ENCODE data around the gene MCM3AP.

The MCM3AP gene

DNA sequence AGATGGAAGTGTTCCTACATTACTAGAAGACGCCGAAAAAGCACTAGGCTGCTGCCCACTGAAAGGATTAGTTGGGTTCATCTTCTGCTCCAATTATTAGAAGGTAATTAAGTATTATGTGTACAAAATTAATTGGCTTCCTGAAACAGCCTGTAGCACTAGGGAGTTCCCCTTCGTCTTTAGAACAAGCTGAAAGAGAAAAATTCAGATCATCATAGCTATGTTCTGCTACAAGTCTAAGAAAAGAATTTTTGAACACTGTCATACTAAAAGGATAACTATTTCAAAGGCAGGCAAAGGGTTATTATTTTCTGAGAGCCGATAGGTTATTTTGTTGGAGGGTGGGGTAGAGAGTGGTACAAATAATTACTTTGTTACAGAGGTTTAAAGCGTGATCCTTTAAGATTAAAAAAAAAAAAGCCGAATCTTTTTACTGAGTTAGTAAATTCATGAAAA is at the start of gene MCM3AP:
MCM3AP (minus strand) TSS at position 406 of the 456 bp plus-strand sequence; CDS start at position 81, 325 bp downstream.
- DNase-seq: no peak

DNA sequence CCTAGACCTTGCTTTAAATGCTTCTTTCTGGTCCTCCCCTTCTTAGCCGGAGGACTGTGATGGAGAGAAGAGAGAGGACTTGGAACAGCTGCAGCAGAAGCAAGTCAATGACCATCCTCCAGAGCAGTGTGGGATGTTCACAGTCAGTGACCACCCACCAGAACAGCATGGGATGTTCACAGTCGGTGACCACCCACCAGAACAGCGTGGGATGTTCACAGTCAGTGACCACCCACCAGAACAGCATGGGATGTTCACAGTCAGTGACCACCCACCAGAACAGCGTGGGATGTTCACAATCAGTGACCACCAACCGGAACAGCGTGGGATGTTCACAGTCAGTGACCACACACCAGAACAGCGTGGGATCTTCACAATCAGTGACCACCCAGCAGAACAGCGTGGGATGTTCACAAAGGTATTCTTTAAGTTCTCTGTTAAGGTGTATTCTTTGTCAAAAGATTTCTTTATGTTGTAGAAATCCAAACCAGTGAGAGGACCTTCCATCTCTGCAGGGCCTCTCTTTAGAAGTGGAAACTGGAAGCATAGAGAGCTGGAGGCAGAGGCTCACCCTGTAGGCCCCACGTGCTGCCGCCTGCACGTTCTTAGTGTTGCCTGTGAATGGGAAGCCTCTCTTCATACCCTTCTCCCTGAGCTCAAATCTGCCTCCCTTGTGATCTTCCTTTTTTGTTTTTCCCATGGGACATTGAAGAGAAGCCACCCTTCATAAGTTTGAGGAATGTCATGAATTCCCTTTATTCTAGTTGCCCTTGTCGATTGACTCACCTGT is 49.1 kb upstream of the MCM3AP start:
- DNase-seq: no peak

DNA sequence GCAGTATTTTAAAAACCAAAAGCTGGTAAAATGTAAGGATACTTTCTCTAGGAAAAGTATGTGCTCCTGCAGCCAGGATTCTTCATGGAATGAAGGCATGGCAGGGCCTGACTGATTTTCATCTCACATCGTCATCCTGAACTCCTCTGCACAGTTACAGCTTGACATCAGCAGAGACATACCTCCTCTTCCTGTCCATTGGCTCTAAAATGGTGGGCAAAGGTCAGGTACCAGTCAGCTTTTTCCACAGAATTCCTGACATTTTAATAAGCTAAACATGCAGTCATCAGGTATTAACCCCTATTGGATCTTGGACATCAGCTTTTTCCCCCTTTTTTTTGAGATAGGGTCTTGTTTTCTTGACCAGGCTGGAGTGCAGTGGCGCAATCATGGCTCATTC is 44.4 kb upstream of the MCM3AP start:
- DNase-seq: no peak

GRCh38 chr21:46328151-46328550 is 42.7 kb upstream of the MCM3AP start:
- no peak for DNase-seq

DNA sequence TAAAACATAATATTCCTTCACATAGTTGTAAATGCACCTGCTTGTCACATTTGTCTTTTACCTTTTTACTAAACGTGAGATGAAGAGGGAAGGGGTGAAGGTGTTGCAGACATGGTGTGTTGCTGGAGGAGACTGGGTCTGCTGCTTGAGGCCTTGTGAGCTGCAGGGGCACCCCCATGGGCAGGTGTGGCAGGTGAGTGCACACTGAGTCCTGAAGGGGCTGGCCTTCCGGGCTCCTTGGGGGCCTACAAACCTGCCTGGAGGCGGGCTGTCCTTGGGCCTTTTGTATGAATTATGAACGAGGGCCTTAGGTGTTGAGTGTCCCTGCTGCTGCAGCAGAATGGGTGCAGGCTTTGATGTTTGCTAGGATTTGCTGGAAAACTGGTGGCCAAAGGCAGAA is 42.3 kb upstream of the MCM3AP start:
- no peak for DNase-seq

DNA sequence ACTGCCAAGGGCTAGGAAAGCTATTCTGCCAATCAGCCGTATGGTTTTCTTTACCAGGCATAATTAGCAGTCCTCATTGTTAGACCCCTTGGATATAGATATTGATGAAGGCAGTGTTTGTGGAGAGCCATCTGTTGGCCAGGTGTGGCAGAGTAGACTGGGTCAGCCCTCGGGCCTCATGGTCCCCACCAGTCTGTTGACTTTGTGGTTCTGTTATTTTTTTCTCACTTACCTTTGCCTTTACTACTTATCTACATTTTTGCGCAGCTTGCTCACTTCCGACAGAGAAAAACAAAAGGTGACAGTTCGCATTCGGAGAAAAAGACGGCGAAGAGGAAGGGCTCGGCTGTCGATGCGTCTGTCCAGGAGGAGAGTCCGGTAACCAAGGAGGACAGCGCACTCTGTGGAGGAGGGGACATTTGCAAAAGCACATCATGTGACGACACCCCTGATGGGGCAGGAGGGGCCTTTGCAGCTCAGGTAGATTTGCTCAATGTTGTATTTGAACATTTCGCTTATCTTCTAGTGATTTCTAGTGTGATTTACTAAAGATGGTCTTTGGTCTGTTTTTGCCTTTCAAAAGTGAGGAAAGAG is 40.8 kb upstream of the MCM3AP start:
- no peak for DNase-seq

DNA sequence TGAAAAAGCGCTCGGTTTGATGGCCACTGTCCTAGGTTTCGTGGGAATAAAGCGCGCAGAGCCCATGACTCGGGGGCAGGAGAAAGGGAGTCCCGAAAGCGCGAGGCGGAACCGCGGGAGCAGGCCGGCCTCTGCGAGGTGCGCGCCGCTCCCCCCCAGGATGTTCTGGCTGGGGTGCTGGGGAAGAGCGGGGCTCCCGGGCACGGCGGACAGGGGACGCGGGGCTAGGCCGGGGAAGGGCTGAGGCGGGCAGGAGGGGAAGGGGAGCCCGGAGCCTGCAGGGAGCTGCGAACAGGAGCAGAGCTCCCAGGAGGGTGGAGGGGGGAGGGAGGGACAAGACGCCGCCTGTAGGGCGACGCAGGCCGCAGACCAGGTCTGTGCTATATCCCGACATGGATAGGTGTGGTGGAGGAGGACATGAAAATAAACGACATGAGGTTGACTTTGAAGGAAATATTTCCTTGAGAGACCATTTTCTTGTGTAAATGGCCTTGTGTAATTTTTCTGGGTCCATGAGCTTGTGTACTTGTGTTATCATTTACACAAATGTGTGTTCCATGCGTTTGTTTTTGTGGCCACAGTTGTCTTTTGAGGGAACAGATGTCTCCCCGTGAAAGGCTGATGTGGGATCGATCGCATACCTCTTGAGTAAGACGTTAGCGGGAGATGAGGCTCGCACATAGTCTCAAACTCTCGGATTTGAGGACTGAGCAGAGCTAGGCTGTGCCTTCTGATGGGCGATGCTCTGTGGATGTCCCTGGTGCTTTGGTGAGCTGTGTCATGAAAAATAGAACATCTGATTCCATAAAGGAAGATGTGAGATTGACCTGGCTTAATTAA is 39.9 kb upstream of the MCM3AP start:
- peak in 1 of 2 donors; percentile 34 for DNase-seq

DNA sequence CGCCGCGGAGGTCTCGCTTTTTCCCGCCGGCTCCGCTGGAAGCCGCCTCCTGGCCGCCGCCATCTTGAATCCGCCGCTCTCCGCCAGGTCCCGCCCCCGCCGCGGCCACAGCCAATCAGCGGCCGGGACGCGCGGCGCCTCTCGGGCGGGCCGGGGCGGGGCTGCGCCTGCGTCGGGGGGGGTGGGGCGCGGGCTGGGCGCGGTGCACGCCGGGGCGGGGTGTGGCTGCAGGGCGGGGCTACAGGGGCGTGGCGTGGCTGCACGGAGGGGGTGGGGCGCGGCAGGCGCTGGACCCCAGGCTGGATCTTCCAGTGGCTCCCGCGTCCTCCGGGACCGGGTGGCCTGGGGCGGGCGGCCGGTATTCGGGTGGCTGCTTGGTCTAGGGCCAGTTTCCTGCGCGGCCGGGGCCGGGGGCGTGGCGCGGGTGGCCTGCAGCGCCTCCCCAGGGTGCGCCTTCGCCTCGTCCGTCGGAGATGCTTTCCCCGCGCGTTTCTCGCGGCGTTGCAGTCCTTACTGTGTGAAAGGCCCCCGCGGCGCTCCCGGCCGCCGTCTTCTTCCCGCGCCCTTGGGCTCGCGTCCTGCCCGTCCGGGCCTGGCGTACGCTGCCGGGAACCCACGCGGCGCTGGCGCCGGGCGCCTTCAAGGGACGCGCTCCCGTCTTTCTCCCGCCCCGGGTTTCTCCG is 39.1 kb upstream of the MCM3AP start:
- peak; percentile 80 to 88 for DNase-seq

DNA sequence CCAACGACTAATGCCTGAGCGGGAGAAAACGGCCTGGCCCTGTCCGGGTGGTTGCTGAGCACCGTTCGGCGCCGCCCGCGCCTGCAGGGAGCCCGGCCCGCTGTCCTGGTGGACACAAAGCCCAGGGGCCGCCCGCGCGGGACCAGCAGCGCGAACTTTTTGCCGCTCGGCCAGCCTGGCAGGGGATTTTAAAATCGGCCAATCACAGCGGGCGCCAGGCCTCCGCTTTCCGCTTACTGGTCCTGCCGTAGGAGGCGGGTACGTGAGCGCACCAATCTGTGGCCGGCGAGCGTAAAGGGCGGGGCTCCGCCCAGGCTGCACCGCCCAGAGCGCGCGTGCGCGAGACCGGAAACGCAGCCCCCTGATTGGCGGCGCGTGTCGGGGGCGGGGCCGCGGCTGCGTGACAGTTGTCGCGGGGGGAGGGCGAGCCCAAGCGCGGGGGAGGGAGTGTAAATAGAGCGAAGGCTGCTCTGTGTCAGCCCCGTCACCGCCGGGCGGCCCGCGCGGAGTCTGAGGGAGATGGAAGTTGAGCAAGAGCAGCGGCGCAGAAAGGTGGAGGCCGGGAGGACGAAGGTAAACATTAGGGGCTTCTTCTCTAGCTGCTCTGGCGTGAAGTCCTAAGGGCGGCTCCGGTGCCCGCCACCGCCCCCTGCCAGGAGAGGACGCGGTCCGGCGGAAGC is 38.4 kb upstream of the MCM3AP start, which contains the start of the genes C21orf58 and PCNT:
C21orf58 (minus strand) TSS at position 161 of the 680 bp plus-strand sequence. CDS start 1,132 bp downstream, outside the sequence.
PCNT (plus strand) TSS at position 447 of the 680 bp plus-strand sequence; CDS start at position 520, 73 bp downstream.
- DNase-seq: peak; percentile 93 to 97

- DNase-seq: no peak
Observed at GRCh38 chr21:46323227-46323709, 37.9 kb upstream of the MCM3AP start.

DNA sequence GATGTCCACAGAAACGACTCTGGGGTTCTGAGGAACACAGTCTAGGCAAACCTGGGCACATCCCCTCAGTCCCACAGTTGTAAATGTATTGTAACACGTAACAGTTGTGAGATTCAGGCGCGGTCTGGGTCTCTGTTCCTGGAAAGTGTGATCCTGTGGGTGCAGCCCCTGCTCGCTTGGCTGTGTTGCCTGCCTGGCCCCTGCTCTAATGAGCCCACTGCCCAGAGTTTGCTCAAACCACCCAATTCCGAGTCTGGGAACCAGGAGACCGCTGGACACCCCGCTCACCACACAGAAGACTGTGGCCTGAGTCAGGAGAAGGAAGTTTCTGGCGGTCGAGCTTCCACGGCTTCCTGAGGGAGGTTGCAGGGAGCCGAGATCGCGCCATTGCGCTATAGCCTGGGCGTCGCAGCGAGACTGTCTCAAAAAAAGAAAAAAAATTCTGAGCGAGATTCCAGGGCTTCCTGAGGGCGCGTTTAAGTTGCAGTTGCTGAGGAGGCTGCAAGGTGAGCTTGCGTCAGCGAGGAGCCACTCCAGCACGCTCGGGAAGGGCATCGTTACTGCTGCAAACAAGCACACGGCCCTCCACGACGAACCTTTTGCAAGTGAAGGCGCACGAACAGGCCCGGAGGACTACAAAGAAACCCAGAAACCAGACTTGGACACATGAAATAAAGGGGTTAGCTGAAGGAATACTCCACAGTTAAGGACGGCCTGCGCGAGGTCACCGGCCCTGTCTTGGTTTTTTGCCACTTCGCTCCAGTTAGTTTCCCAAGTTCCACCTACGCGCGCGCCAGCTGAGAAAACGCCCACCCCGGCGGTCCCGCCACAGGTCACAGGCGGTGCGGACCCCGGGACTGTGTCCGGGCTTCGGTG is 37.2 kb upstream of the MCM3AP start:
- no peak for DNase-seq

GRCh38 chr21:46320331-46320801 is 35.0 kb upstream of the MCM3AP start:
- DNase-seq: no peak

DNA sequence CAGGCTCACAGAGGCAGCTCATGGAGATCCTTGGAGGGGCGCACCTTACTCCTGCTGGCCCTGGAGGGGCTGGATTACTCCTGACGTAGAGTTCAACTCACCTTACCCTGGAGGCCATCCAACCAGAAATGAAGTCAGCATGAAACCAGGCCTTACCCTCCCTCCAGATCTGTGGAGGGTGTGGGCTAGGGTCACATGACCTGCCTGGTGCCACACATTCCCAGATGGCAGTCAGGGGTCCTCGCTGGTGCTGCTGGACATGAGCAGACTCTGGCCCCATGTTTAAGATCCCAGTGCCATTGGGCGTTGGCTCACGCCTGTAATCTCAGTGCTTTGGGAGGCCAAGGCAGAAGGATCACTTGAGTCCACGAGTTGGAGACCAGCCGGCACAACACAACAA is 33.8 kb upstream of the MCM3AP start:
- no peak for DNase-seq

DNA sequence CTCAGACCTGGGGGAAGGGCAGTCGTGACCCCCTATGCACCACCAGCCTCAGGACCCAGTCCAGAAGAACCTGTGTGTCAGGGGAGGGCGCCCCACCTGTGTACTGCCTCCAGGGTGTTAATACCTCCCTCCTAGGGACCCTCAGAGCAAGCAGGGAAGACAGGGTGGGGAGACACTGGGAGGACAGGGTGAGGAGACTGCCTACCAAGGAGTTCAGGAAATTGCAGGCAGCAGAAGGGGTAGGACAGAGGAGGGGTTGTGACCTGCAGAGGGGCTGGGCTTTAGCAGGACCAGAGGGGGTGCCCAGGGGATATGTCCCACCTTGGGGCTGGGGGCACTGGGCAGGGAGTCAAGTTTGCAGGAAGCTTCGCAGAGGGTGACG is 33.0 kb upstream of the MCM3AP start:
- no peak for DNase-seq

GRCh38 chr21:46317710-46318463 is 32.5 kb upstream of the MCM3AP start:
- DNase-seq: no peak

DNA sequence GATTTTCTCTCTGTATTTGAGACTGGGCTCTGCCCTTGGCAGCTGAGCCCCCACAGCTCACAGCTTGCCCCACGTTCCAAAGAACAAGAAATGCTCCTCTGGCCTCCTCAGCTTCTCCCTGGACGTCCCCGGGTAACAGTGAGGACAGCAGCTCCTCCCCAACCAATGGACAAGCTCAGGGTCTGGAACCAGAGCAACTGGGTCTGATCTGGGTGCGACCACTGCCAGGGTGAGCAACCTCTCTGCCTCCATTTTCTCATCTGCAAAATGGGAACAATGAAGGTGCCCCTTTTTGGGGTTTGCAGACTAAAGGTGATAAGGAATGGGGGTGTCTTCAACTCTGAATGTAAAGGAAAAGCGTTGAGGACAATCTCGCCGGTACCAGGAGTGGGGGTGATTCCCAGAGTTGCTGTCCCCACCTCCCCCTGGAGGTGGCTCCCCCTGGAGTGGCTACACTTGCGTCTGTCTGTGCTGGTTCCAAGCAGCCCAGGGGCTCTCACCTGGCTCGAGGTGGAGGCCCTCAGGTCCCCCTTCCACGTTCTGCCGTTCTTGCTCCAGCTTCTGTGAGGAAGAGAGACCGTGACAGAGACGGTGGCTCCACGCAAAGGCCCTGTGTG is 31.4 kb upstream of the MCM3AP start:
- no peak for DNase-seq

- no peak for DNase-seq
Observed at GRCh38 chr21:46314441-46315020, 29.1 kb upstream of the MCM3AP start.

DNA sequence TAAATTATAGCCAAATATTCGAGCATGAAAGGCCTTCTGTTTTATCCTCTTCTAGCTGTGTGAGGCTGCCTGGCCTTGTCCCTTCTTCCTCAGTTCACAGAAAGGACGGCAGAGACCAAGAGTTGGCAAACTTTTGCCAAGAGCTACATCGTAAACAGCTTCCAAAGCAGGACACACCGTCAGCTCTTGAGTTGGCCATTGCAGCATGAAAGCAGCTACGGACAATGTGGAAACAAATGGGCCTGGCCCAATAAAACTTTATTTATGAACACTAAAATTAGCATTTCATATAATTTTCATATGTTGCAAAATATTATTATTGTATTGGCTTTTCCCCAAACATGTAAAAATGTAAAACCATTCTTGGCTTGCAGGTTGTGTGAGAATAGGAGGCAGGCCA is 27.5 kb upstream of the MCM3AP start:
- no peak for DNase-seq

DNA sequence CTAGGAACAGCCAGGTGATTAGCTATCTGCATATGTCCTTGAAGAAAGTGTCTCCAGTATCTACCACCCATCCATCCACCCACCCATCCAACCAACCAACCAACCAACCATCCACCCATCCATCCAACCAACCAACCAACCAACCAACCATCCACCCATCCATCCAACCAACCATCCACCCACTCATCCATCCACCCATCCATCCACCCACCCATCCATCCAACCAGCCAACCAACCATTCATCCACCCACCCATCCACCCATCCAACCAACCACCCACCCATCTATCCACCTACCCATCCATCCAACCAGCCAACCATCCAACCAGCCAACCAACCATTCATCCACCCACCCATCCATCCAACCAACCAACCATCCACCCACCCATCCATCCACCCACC is 26.2 kb upstream of the MCM3AP start:
- DNase-seq: no peak
